Adipocyte (in vitro differentiated cells): ENCODE measurements around the gene FCF1.

ENCODE experiments used
- DNase-seq: peaks from one replicate; pipeline ENCODE4 v3.0.0-alpha.2; 2015; ENCODE audit warnings: low read depth
- H3K27me3 ChIP-seq: replicated peaks from 2 replicates; pipeline ENCODE4 v1.7.0; 2013; ENCODE audit warnings: mild to moderate bottlenecking, low read length, moderate library complexity; ENCODE audit not compliant: control insufficient read depth, insufficient read depth
- H3K36me3 ChIP-seq: 2 replicates; pipeline ENCODE4 v1.7.0; 2013; ENCODE audit warnings: low read length, mild to moderate bottlenecking, moderate library complexity; ENCODE audit not compliant: control insufficient read depth, insufficient read depth, severe bottlenecking
- H3K4me1 ChIP-seq: 2 replicates; pipeline ENCODE4 v1.7.0; 2013; ENCODE audit warnings: mild to moderate bottlenecking, low read length, moderate library complexity; ENCODE audit not compliant: control insufficient read depth, insufficient read depth
- H3K4me3 ChIP-seq: 2 replicates; pipeline ENCODE4 v1.7.0; 2013; ENCODE audit warnings: mild to moderate bottlenecking, low read length, moderate library complexity
- H3K9ac ChIP-seq: 2 replicates; pipeline ENCODE4 v1.7.0; 2013; ENCODE audit warnings: mild to moderate bottlenecking, low read length, moderate library complexity
- H3K9me3 ChIP-seq: 2 replicates; pipeline ENCODE4 v1.7.0; 2013; ENCODE audit warnings: mild to moderate bottlenecking, low read length, moderate library complexity; ENCODE audit not compliant: control insufficient read depth

Gene FCF1

DNA sequence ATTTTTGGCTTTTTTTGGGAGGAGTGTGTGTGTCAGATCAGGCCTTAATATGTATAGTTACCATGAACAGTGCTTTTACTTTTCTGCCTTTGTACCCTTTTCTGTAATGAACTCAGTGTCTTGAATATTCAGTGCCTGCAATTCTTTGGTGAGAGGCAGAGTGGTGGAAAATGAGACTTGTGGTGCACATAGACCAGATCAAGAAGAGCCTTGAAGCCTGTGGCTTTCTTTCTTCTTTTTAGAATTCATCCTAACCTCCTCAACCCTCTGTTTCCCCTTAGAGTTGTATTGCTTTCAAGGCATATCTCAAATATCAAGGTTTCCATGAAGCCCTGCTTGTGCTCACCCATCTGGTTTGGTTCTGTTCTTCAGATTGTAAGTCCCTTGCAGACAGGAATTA is 52.8 kb downstream of the FCF1 start:
- Histone ChIP-seq H3K4me1 (peaks cover 32% of the 10 kb centered on the region), H3K9me3 (no peaks in the 10 kb centered on the region), H3K9ac (peak overlapping the region; percentile 98), H3K4me3 (peak overlapping the region; percentile 94), H3K36me3 (no peaks in the 10 kb centered on the region), H3K27me3 (no peaks in the 10 kb centered on the region)
- no peak for DNase-seq

- DNase-seq = no peak
- Histone ChIP-seq H3K9me3 (no peaks in the 10 kb centered on the region), H3K36me3 (peaks cover 4% of the 10 kb centered on the region), H3K4me1 (peaks cover 14% of the 10 kb centered on the region), H3K27me3 (no peaks in the 10 kb centered on the region), H3K9ac (no peak overlapping the region), H3K4me3 (no peak overlapping the region)
Measured at GRCh38 chr14:74771399-74771798, 58.5 kb downstream of the FCF1 start.

DNA sequence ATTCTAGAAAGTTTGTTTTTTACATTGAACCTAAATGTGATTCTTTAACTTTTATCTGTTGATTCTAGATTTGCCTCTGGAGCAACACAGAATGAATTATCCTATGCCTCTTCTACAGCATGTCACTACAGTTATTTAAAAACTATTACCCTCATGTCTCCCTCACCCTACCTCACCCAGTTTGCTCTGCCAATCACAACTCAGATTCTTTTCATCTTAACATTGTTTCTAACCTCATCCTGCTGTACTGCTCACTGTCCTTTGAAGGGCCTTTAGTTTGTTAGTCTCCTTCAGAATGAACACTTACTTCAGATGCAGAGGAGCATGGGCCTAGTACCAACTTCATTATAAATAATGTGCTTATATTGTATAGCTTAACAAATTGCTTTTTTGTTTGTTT is 71.7 kb downstream of the FCF1 start:
- Histone ChIP-seq H3K27me3 (no peaks in the 10 kb centered on the region), H3K9me3 (no peaks in the 10 kb centered on the region), H3K4me3 (no peak overlapping the region), H3K4me1 (no peaks in the 10 kb centered on the region), H3K9ac (no peak overlapping the region), H3K36me3 (peaks cover 74% of the 10 kb centered on the region)
- DNase-seq = no peak

DNA sequence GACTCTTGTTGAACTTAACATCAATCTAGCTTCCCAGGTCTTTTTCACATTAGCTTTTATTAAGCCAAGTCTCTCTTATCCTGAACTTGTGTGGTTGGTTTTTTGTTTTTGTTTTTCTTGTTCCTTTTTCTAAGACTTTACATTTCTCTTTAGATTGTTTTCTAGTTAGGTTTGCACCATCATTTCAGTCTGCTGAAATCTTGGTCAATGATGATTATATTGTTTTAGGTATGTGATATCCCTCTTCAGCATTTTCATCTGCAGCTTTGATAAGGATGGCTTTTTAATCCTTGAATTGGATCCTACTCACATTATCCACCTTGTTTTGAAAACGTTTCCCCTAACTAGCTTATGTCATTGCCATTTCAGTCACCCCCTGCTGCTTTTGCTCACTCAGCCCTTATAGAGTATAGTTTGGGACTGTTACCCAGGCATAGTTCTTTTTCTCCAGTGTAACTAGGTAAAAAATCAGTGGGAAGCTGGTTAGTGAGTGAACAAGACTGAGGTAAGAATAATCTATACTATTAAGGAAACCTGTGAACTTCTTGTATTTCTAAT is 72.2 kb downstream of the FCF1 start:
- no peak for DNase-seq
- no peaks in the 10 kb centered on the region for H3K4me1 ChIP-seq
- no peaks in the 10 kb centered on the region for H3K9me3 ChIP-seq
- no peaks in the 10 kb centered on the region for H3K27me3 ChIP-seq
- H3K9ac ChIP-seq = no peak overlapping the region
- H3K36me3 ChIP-seq = peaks cover 69% of the 10 kb centered on the region
- no peak overlapping the region for H3K4me3 ChIP-seq

- peaks cover 7% of the 10 kb centered on the region for H3K9me3 ChIP-seq
- no peak for DNase-seq
- H3K27me3 ChIP-seq = no peaks in the 10 kb centered on the region
- H3K4me1 ChIP-seq = no peaks in the 10 kb centered on the region
- H3K36me3 ChIP-seq = peaks cover 51% of the 10 kb centered on the region
- no peak overlapping the region for H3K9ac ChIP-seq
- H3K4me3 ChIP-seq = no peak overlapping the region
Measured at GRCh38 chr14:74786796-74787315, 73.9 kb downstream of the FCF1 start.
